Keratinocyte (primary cell): Measurements from ENCODE around the gene CADM2. TPM values are rescaled to one million over a fixed set of nuclear protein-coding genes. Genes with fewer than 3 reads are reported as not detected.

Source experiments
- DNase-seq: peaks from one replicate; pipeline ENCODE4 v3.0.0-alpha.2; 2011; ENCODE audit warnings: low read depth, missing footprints, low spot score
- FAIRE-seq: peaks from 2 replicates; lab custom pipeline; 2011; peaks lifted over from hg19 to GRCh38; lab: Jason Lieb, UNC
- H2AFZ ChIP-seq: 2 replicates; pipeline ENCODE4 v1.6.0; 2012; ENCODE audit warnings: low read length, control low read depth, inconsistent platforms; ENCODE audit not compliant: control insufficient read depth
- H3K27ac ChIP-seq: 2 replicates; pipeline ENCODE4 v1.5.1; 2011; ENCODE audit warnings: low read length; ENCODE audit not compliant: control insufficient read depth, insufficient read depth
- H3K27me3 ChIP-seq: 3 replicates; pipeline ENCODE4 v1.6.0; 2011; ENCODE audit warnings: low read length; ENCODE audit not compliant: control insufficient read depth, insufficient read depth; ENCODE audit errors: extremely low read depth
- H3K36me3 ChIP-seq, 2 experiments: 2 replicates in 1 of 2; 3 replicates in 1 of 2; pipeline ENCODE4 v1.5.1; 2011; ENCODE audit warnings: low read length in 2 of 2, mild to moderate bottlenecking in 1 of 2; ENCODE audit not compliant: control insufficient read depth in 2 of 2, insufficient read depth in 2 of 2; ENCODE audit errors: extremely low read depth in 1 of 2
- H3K4me1 ChIP-seq: 3 replicates; pipeline ENCODE4 v1.5.1; 2011; ENCODE audit warnings: low read length; ENCODE audit not compliant: control insufficient read depth, insufficient read depth; ENCODE audit errors: extremely low read depth
- H3K4me2 ChIP-seq: 3 replicates; pipeline ENCODE4 v1.6.0; 2011; ENCODE audit warnings: low read depth, low read length; ENCODE audit not compliant: control insufficient read depth, insufficient read depth; ENCODE audit errors: extremely low read depth
- H3K4me3 ChIP-seq, 3 experiments: fragments of 200-600 bp in 1 of 3; sonication (generic) in 1 of 3; 2 replicates in 2 of 3; 3 replicates in 1 of 3; pipeline ENCODE4 v1.5.1; 2011 to 2016; ENCODE audit warnings: low read length in 3 of 3, mild to moderate bottlenecking in 3 of 3, control low read depth in 2 of 3, inconsistent platforms in 1 of 3, low read depth in 1 of 3, mixed read lengths in 1 of 3, mixed run types in 1 of 3, moderate library complexity in 1 of 3; ENCODE audit not compliant: control insufficient read depth in 2 of 3, insufficient read depth in 2 of 3; ENCODE audit errors: extremely low read depth in 1 of 3
- H3K79me2 ChIP-seq: 2 replicates; pipeline ENCODE4 v1.6.0; 2012; ENCODE audit warnings: low read length; ENCODE audit not compliant: control insufficient read depth, insufficient read depth
- H3K9ac ChIP-seq: 3 replicates; pipeline ENCODE4 v1.6.0; 2011; ENCODE audit warnings: low read length; ENCODE audit not compliant: control insufficient read depth, insufficient read depth; ENCODE audit errors: extremely low read depth
- H3K9me1 ChIP-seq: 3 replicates; pipeline ENCODE4 v1.6.0; 2011; ENCODE audit warnings: low read length; ENCODE audit not compliant: control insufficient read depth, insufficient read depth; ENCODE audit errors: extremely low read depth
- H3K9me3 ChIP-seq: 2 replicates; pipeline ENCODE4 v1.5.1; 2012; ENCODE audit warnings: low read depth, low read length; ENCODE audit not compliant: control insufficient read depth
- H4K20me1 ChIP-seq: 3 replicates; pipeline ENCODE4 v1.6.0; 2011; ENCODE audit warnings: low read length; ENCODE audit not compliant: control insufficient read depth, insufficient read depth; ENCODE audit errors: extremely low read depth
- EZH2 ChIP-seq: IDR thresholded peaks from one replicate; pipeline ENCODE4 v1.6.1; 2012; ENCODE audit warnings: inconsistent platforms, mild to moderate bottlenecking, low read length, moderate library complexity
- dilution Hi-C: fragments of 300-500 bp; cut with MboI; formaldehyde crosslinking; loops from one replicate; pipeline ENCODE4 v1.7.0; 2020; ENCODE audit warnings: low sequenced_read_pairs; ENCODE audit not compliant: extremely low pct_ligation_motif_present
- polyA plus RNA-seq, 5 experiments: library from polyadenylated mRNA; depleted of rRNA in 3 of 5; stranded (reverse) in 3 of 5; stranded (forward) in 1 of 5; unstranded in 1 of 5; fragments of >200 nt; gene quantifications; 1 replicate in 1 of 5; 2 replicates in 3 of 5; 3 replicates in 1 of 5; pipeline versions ENCODE4 v1.2.1 to v1.2.3, GENCODE V29; 2011 to 2012; ENCODE audit warnings: missing spikeins in 2 of 5, low read depth in 1 of 5, low replicate concordance in 1 of 5
- TF ChIP-seq, protein P1 (sequence below), 3 experiments: IDR thresholded peaks in 1 of 3; conservative IDR thresholded peaks in 1 of 3; optimal IDR thresholded peaks in 1 of 3; 2 replicates in 2 of 3; 3 replicates in 1 of 3; pipeline versions ENCODE3 to v1.5.1; 2011; ENCODE audit warnings: low read length in 3 of 3, mild to moderate bottlenecking in 3 of 3, moderate library complexity in 2 of 3, control low read depth in 1 of 3, inconsistent platforms in 1 of 3; ENCODE audit not compliant: insufficient read depth in 2 of 3; ENCODE audit errors: extremely low read depth in 1 of 3

The CADM2 gene
- polyA plus RNA-seq, 1 donor (not counting 4 experiments of a cell fraction or from before 2014, with no cell fraction given) = not detected

DNA sequence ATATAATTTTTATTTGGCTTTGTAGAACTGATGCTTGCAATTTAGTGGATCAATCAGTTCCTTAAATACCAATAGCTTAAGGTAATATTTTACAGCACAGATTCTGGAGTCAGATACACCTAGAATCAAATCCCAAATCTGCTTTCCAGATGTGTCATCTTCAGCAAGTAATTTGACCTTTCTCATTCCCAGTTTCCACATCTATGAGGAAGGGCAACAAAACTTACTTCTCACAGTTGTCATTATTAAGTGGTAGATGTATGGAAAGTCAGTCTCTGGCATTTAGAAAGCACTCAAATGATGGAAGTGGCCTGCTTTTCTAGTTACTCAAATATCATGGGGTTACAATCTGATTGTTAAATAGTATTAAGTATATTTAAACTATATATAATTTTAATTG, 767.0 kb downstream of the CADM2 start:
- Histone ChIP-seq H3K36me3 (no peaks in the 10 kb centered on the region), H3K9me1 (no peaks in the 10 kb centered on the region), H3K9me3 (no peaks in the 10 kb centered on the region), H3K4me3 (no peak overlapping the region), H4K20me1 (no peaks in the 10 kb centered on the region), H3K9ac (no peak overlapping the region), H3K27ac (no peak overlapping the region), H3K27me3 (no peaks in the 10 kb centered on the region), H2AFZ (no peak overlapping the region), H3K4me2 (no peak overlapping the region), H3K4me1 (no peaks in the 10 kb centered on the region), H3K79me2 (no peaks in the 10 kb centered on the region)
- TF ChIP-seq, protein P1, sequence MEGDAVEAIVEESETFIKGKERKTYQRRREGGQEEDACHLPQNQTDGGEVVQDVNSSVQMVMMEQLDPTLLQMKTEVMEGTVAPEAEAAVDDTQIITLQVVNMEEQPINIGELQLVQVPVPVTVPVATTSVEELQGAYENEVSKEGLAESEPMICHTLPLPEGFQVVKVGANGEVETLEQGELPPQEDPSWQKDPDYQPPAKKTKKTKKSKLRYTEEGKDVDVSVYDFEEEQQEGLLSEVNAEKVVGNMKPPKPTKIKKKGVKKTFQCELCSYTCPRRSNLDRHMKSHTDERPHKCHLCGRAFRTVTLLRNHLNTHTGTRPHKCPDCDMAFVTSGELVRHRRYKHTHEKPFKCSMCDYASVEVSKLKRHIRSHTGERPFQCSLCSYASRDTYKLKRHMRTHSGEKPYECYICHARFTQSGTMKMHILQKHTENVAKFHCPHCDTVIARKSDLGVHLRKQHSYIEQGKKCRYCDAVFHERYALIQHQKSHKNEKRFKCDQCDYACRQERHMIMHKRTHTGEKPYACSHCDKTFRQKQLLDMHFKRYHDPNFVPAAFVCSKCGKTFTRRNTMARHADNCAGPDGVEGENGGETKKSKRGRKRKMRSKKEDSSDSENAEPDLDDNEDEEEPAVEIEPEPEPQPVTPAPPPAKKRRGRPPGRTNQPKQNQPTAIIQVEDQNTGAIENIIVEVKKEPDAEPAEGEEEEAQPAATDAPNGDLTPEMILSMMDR (optimal IDR thresholded peaks at IDR 0.05 in 1 of 3, IDR thresholded peaks at IDR 0.05 in 1 of 3, conservative IDR thresholded peaks at IDR 0.05 in 1 of 3; ENCODE audit: extremely low read depth in 1 of 3, insufficient read depth in 2 of 3, low read length in 3 of 3) = no peak
- no peak for TF ChIP-seq EZH2
- FAIRE-seq (no peak), DNase-seq (no peak)
- dilution Hi-C loops = no loop called here

DNA sequence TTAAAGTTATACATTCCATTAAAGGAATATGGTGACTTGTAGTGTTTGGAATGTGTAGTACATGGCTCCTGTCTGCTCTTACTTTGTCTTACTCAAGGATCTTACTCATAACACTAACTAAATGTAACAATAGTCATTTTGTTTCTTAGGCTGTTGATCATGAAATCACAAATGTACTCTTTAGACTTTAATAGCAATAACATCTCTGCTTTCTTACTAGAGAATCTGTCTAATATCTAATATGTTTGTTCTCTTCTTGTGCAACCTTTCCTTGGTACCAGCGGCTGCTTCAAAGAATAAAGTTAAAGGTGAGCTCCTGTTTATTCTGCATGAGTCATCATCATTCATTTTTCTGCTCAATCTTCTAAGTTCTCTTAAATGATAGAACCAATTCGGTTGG, 767.5 kb downstream of the CADM2 start:
- no peak for FAIRE-seq

More for the DNA sequence above, 767.5 kb downstream of the CADM2 start:
- TF ChIP-seq, protein P1 (optimal IDR thresholded peaks at IDR 0.05 in 1 of 3, IDR thresholded peaks at IDR 0.05 in 1 of 3, conservative IDR thresholded peaks at IDR 0.05 in 1 of 3; ENCODE audit: extremely low read depth in 1 of 3, insufficient read depth in 2 of 3, low read length in 3 of 3) = no peak
- TF ChIP-seq EZH2 = no peak
- no peaks in the 10 kb centered on the region for H3K9me3 ChIP-seq
- H3K27ac ChIP-seq = no peak overlapping the region
- no peak for DNase-seq
- dilution Hi-C loops = no loop called here
- no peaks in the 10 kb centered on the region for H3K79me2 ChIP-seq
- H3K4me2 ChIP-seq = no peak overlapping the region
- H3K4me1 ChIP-seq = no peaks in the 10 kb centered on the region
- H3K4me3 ChIP-seq = no peak overlapping the region
- H3K27me3 ChIP-seq = no peaks in the 10 kb centered on the region
- no peaks in the 10 kb centered on the region for H4K20me1 ChIP-seq
- no peak overlapping the region for H3K9ac ChIP-seq
- H2AFZ ChIP-seq = no peak overlapping the region
- H3K9me1 ChIP-seq = no peaks in the 10 kb centered on the region
- H3K36me3 ChIP-seq = no peaks in the 10 kb centered on the region
